ENCODE measurements around the gene GNAS-AS1. TPM values are rescaled to one million over a fixed set of nuclear protein-coding genes. Genes with fewer than 3 reads are reported as not detected.

GNAS-AS1 gene
- total and polyA plus RNA-seq, 2 of the 8 experiments (the other 6 are each of a cell fraction or from before 2014, with no cell fraction given) = 4.7 to 13.7 TPM

DNA sequence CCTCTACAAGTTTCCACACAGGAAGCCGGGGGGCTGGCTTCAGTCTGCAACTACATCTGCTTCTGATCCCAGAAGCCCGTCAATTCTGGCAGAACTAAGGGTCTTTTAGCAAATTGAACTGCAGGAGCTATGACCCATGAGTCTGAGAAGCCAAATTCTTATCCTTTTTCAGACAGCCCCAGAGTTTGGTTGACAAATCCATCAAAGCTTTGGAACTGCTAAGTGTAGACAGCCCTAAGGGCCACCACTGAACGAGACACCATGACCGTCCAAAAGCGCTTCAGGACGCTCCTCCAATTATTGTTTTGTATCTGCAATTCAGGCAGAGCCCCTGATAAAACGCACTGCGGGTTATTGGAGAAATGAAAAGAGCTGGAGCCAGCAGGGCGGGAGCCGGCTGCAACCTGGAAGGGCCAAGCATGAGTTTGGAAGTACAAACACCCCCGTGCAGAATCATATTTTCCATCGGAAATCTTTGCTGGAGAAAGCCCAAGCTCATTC is 67.1 kb downstream of the GNAS-AS1 start (continued):
- no peak for TF ChIP-seq JUND (IDR thresholded peaks at IDR 0.05; ENCODE audit: low read length)
- TF ChIP-seq SAP30 (IDR thresholded peaks at IDR 0.05; ENCODE audit: insufficient read depth, insufficient replicate concordance, low read length) = no peak
